ENCODE results near the gene SLC4A9.

DNA sequence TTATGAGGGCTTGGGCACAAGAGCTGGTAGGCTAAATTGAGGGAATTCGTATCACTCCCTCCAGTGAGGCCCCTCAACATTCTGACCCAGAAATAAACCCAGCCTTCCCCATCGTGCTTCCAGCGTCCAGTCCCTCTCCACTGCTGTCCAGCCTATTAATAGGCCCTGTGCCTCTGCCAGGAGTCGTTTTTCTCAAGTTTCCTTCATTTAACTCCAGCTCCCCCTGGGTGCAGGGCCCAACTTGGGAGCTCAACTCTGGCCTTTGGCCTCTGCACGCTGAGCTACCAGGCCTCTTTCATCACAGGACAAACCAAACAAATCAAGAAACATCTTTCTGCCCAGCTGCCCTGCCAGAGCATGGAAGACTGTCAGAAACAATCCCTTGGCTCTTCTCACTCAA is 23.6 kb upstream of the SLC4A9 start:
- TF ChIP-seq, protein P1, sequence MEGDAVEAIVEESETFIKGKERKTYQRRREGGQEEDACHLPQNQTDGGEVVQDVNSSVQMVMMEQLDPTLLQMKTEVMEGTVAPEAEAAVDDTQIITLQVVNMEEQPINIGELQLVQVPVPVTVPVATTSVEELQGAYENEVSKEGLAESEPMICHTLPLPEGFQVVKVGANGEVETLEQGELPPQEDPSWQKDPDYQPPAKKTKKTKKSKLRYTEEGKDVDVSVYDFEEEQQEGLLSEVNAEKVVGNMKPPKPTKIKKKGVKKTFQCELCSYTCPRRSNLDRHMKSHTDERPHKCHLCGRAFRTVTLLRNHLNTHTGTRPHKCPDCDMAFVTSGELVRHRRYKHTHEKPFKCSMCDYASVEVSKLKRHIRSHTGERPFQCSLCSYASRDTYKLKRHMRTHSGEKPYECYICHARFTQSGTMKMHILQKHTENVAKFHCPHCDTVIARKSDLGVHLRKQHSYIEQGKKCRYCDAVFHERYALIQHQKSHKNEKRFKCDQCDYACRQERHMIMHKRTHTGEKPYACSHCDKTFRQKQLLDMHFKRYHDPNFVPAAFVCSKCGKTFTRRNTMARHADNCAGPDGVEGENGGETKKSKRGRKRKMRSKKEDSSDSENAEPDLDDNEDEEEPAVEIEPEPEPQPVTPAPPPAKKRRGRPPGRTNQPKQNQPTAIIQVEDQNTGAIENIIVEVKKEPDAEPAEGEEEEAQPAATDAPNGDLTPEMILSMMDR (IDR thresholded peaks at IDR 0.05) = no peak
- no peak for TF ChIP-seq POLR2A (IDR thresholded peaks at IDR 0.05)
